Activated CD4-positive, alpha-beta T cell treated with anti-CD3 and anti-CD28 coated beads, Interleukin-2, amount 10 ng/mL, durations not matched to agents 7 days and 5 days (primary cell): Measurements from ENCODE around the gene RAD51B. TPM values are rescaled to one million over a fixed set of nuclear protein-coding genes. Genes with fewer than 3 reads are reported as not detected.

ENCODE experiments used
- CTCF ChIA-PET: fragments of 350-600 bp; sonication (Branson Sonifier 250); formaldehyde crosslinking; loops from one replicate; lab custom pipeline; 2021; ENCODE audit warnings: antibody characterized with exemption; lab: Charles Lee
- POLR2A ChIA-PET: fragments of 350-600 bp; sonication (Branson Sonifier 250); formaldehyde crosslinking; loops from one replicate; lab custom pipeline; 2021; ENCODE audit warnings: antibody characterized with exemption; lab: Charles Lee
- DNase-seq: peaks from one replicate; pipeline ENCODE4 v3.0.0-alpha.2; 2020
- H3K27ac Mint-ChIP-seq: one replicate; pipeline ENCODE4 v1.8.0; 2021; ENCODE audit warnings: mild to moderate bottlenecking, moderate library complexity, mixed read lengths
- H3K27me3 Mint-ChIP-seq: one replicate; pipeline ENCODE4 v1.8.0; 2021; ENCODE audit warnings: mixed read lengths
- H3K36me3 Mint-ChIP-seq: one replicate; pipeline ENCODE4 v1.8.0; 2021; ENCODE audit warnings: low read depth, mixed read lengths
- H3K4me1 Mint-ChIP-seq: one replicate; pipeline ENCODE4 v1.8.0; 2021; ENCODE audit warnings: mixed read lengths
- H3K4me3 Mint-ChIP-seq: one replicate; pipeline ENCODE4 v1.8.0; 2021; ENCODE audit warnings: mild to moderate bottlenecking, moderate library complexity, mixed read lengths
- H3K9me3 Mint-ChIP-seq: one replicate; pipeline ENCODE4 v1.8.0; 2021; ENCODE audit warnings: mixed read lengths
- total RNA-seq, 2 experiments: library from RNA; stranded (reverse); gene quantifications; one replicate each; pipeline ENCODE4 v1.2.3, GENCODE V29; 2021

The RAD51B gene
- total RNA-seq, 2 experiments from 2014 or later: 20.6 to 30.3 TPM

- no peaks in the 10 kb centered on the region for H3K9me3 Mint-ChIP-seq
- peaks cover 2% of the 10 kb centered on the region for H3K36me3 Mint-ChIP-seq
- H3K27ac Mint-ChIP-seq: no peak overlapping the region
- no peaks in the 10 kb centered on the region for H3K27me3 Mint-ChIP-seq
- ChIA-PET POLR2A (interaction anchor here (0.6 kb wide), 1 partner anchor 27 kb away, joined by 5 read pairs; no protein-coding TSS in a partner anchor), CTCF (no interaction called here)
- no peak for DNase-seq
- H3K4me3 Mint-ChIP-seq: no peak overlapping the region
- H3K4me1 Mint-ChIP-seq: peaks cover 9% of the 10 kb centered on the region
Measured at GRCh38 chr14:68336165-68336564, 516.6 kb downstream of the RAD51B start.

- Mint-ChIP-seq H3K36me3 (peaks cover 2% of the 10 kb centered on the region), H3K4me3 (no peak overlapping the region), H3K4me1 (peaks cover 19% of the 10 kb centered on the region), H3K27ac (no peak overlapping the region), H3K27me3 (no peaks in the 10 kb centered on the region), H3K9me3 (no peaks in the 10 kb centered on the region)
- CTCF ChIA-PET: no interaction called here
- POLR2A ChIA-PET: no interaction called here
- no peak for DNase-seq
Measured at GRCh38 chr14:68337279-68337678, 517.7 kb downstream of the RAD51B start.

GRCh38 chr14:68340262-68340661, 520.7 kb downstream of the RAD51B start:
- ChIA-PET POLR2A (no interaction called here), CTCF (no interaction called here)
- H3K36me3 Mint-ChIP-seq: peaks cover 6% of the 10 kb centered on the region
- H3K27ac Mint-ChIP-seq: no peak overlapping the region
- H3K4me3 Mint-ChIP-seq: no peak overlapping the region
- H3K4me1 Mint-ChIP-seq: peaks cover 21% of the 10 kb centered on the region
- H3K9me3 Mint-ChIP-seq: peaks cover 4% of the 10 kb centered on the region
- H3K27me3 Mint-ChIP-seq: no peaks in the 10 kb centered on the region
- no peak for DNase-seq

- peaks cover 21% of the 10 kb centered on the region for H3K4me1 Mint-ChIP-seq
- ChIA-PET CTCF (no interaction called here), POLR2A (no interaction called here)
Measured at GRCh38 chr14:68341411-68342212, 522.0 kb downstream of the RAD51B start.

GRCh38 chr14:68342216-68342763, 522.7 kb downstream of the RAD51B start:
- Mint-ChIP-seq H3K36me3 (peaks cover 6% of the 10 kb centered on the region), H3K4me1 (peaks cover 18% of the 10 kb centered on the region), H3K27me3 (no peaks in the 10 kb centered on the region), H3K27ac (no peak overlapping the region), H3K4me3 (no peak overlapping the region), H3K9me3 (peaks cover 12% of the 10 kb centered on the region)
- ChIA-PET CTCF (no interaction called here), POLR2A (no interaction called here)
- no peak for DNase-seq

More at GRCh38 chr14:68341411-68342212, 522.0 kb downstream of the RAD51B start:
- DNase-seq: no peak
- H3K36me3 Mint-ChIP-seq: peaks cover 6% of the 10 kb centered on the region
- H3K27me3 Mint-ChIP-seq: no peaks in the 10 kb centered on the region
- H3K9me3 Mint-ChIP-seq: peaks cover 8% of the 10 kb centered on the region
- H3K4me3 Mint-ChIP-seq: no peak overlapping the region
- no peak overlapping the region for H3K27ac Mint-ChIP-seq

GRCh38 chr14:68343534-68344118, 524.0 kb downstream of the RAD51B start:
- Mint-ChIP-seq H3K9me3 (peaks cover 12% of the 10 kb centered on the region), H3K27me3 (no peaks in the 10 kb centered on the region), H3K4me3 (no peak overlapping the region), H3K36me3 (peaks cover 4% of the 10 kb centered on the region), H3K4me1 (peaks cover 12% of the 10 kb centered on the region), H3K27ac (no peak overlapping the region)
- DNase-seq: no peak
- ChIA-PET POLR2A (no interaction called here), CTCF (no interaction called here)

- Mint-ChIP-seq H3K27ac (no peak overlapping the region), H3K36me3 (peaks cover 4% of the 10 kb centered on the region), H3K9me3 (peaks cover 12% of the 10 kb centered on the region), H3K4me3 (no peak overlapping the region), H3K27me3 (no peaks in the 10 kb centered on the region), H3K4me1 (peaks cover 12% of the 10 kb centered on the region)
- DNase-seq: no peak
- ChIA-PET CTCF (interaction anchor here (1.0 to 1.3 kb wide), 2 partner anchors 10 to 498 kb away, joined by 3 read pairs; no protein-coding TSS in a partner anchor), POLR2A (no interaction called here)
Measured at GRCh38 chr14:68345738-68346137, 526.2 kb downstream of the RAD51B start.

GRCh38 chr14:68346556-68347343, 527.2 kb downstream of the RAD51B start:
- CTCF ChIA-PET: interaction anchor here (1.3 kb wide), 1 partner anchor 497 kb away, joined by 3 read pairs; no protein-coding TSS in a partner anchor
- POLR2A ChIA-PET: no interaction called here

GRCh38 chr14:68349900-68350629, 530.5 kb downstream of the RAD51B start:
- peaks cover 9% of the 10 kb centered on the region for H3K9me3 Mint-ChIP-seq
- H3K27me3 Mint-ChIP-seq: no peaks in the 10 kb centered on the region
- POLR2A ChIA-PET: no interaction called here
- DNase-seq: no peak
- H3K27ac Mint-ChIP-seq: no peak overlapping the region
- no peak overlapping the region for H3K4me3 Mint-ChIP-seq
- CTCF ChIA-PET: interaction anchor here (0.5 to 1.3 kb wide), 4 partner anchors 26 to 659 kb away, joined by 3 to 4 read pairs (median 3); no protein-coding TSS in a partner anchor
- no peaks in the 10 kb centered on the region for H3K4me1 Mint-ChIP-seq
- peaks cover 2% of the 10 kb centered on the region for H3K36me3 Mint-ChIP-seq

More at GRCh38 chr14:68346556-68347343, 527.2 kb downstream of the RAD51B start:
- peaks cover 12% of the 10 kb centered on the region for H3K9me3 Mint-ChIP-seq
- H3K4me3 Mint-ChIP-seq: no peak overlapping the region
- no peaks in the 10 kb centered on the region for H3K27me3 Mint-ChIP-seq
- peaks cover 4% of the 10 kb centered on the region for H3K36me3 Mint-ChIP-seq
- peaks cover 8% of the 10 kb centered on the region for H3K4me1 Mint-ChIP-seq
- DNase-seq: no peak
- H3K27ac Mint-ChIP-seq: no peak overlapping the region

GRCh38 chr14:68355415-68355814, 535.8 kb downstream of the RAD51B start:
- Mint-ChIP-seq H3K4me3 (no peak overlapping the region), H3K27ac (no peak overlapping the region), H3K27me3 (no peaks in the 10 kb centered on the region), H3K36me3 (no peaks in the 10 kb centered on the region), H3K4me1 (peaks cover 3% of the 10 kb centered on the region), H3K9me3 (no peaks in the 10 kb centered on the region)
- DNase-seq: no peak
- POLR2A ChIA-PET: no interaction called here
- CTCF ChIA-PET: interaction anchor here (1.4 kb wide), 1 partner anchor 10 kb away, joined by 3 read pairs; no protein-coding TSS in a partner anchor

GRCh38 chr14:68357777-68358176, 538.2 kb downstream of the RAD51B start:
- Mint-ChIP-seq H3K36me3 (no peaks in the 10 kb centered on the region), H3K9me3 (peaks cover 3% of the 10 kb centered on the region), H3K27ac (no peak overlapping the region), H3K27me3 (no peaks in the 10 kb centered on the region), H3K4me1 (peaks cover 4% of the 10 kb centered on the region), H3K4me3 (no peak overlapping the region)
- ChIA-PET POLR2A (no interaction called here), CTCF (interaction anchor here (0.8 kb wide), 1 partner anchor 10 kb away, joined by 3 read pairs; no protein-coding TSS in a partner anchor)
- DNase-seq: no peak

GRCh38 chr14:68358500-68358899, 538.9 kb downstream of the RAD51B start:
- Mint-ChIP-seq H3K36me3 (no peaks in the 10 kb centered on the region), H3K9me3 (peaks cover 3% of the 10 kb centered on the region), H3K4me3 (no peak overlapping the region), H3K27me3 (no peaks in the 10 kb centered on the region), H3K4me1 (peaks cover 8% of the 10 kb centered on the region), H3K27ac (no peak overlapping the region)
- CTCF ChIA-PET: interaction anchor here (0.9 kb wide), 1 partner anchor 34 kb away, joined by 3 read pairs; no protein-coding TSS in a partner anchor
- POLR2A ChIA-PET: no interaction called here
- DNase-seq: no peak
